ENCODE results near the gene AIF1L. TPM values are rescaled to one million over a fixed set of nuclear protein-coding genes. Genes with fewer than 3 reads are reported as not detected.

The AIF1L gene
- polyA plus RNA-seq, 3 donors, result not detected

GRCh38 chr9:131067625-131068024, 28.7 kb upstream of the AIF1L start:
- Histone ChIP-seq H4K20me1 (ENCODE audit: insufficient read depth, low read length) (no peaks in the 10 kb centered on the region), H3K36me3 (replicated peaks in 1 of 2; ENCODE audit: control insufficient read depth in 1 of 2, insufficient read depth in 2 of 2, low read length in 2 of 2) (no peaks in the 10 kb centered on the region), H3K27me3 (ENCODE audit: control insufficient read depth in 2 of 2, insufficient read depth in 2 of 2, low read length in 2 of 2) (no peaks in the 10 kb centered on the region), H3K4me2 (replicated peaks; ENCODE audit: extremely low read depth, low read length, poor library complexity, severe bottlenecking) (no peak overlapping the region), H3K27ac (ENCODE audit: low read depth in 1 of 2, low read length in 2 of 2) (no peak overlapping the region), H3K9ac (ENCODE audit: insufficient read depth, low read length, poor library complexity, severe bottlenecking) (no peak overlapping the region), H3K79me2 (ENCODE audit: insufficient read depth, low read length) (no peaks in the 10 kb centered on the region), H2AFZ (ENCODE audit: insufficient read depth, low read depth, low read length, poor library complexity, severe bottlenecking) (no peak overlapping the region), H3K4me1 (ENCODE audit: control insufficient read depth in 1 of 2, insufficient read depth in 2 of 2, low read length in 2 of 2) (no peaks in the 10 kb centered on the region), H3K4me3 (replicated peaks in 1 of 3; ENCODE audit: low read depth in 2 of 3, low read length in 3 of 3) (no peak overlapping the region), H3K9me3 (replicated peaks in 1 of 2; ENCODE audit: control insufficient read depth in 1 of 2, insufficient read depth in 1 of 2, low read length in 2 of 2) (no peaks in the 10 kb centered on the region)
- Mint-ChIP-seq H3K9me3 (no peaks in the 10 kb centered on the region), H3K27ac (no peak overlapping the region), H3K27me3 (ENCODE audit: low read depth in 3 of 3) (peaks cover 0 to 7% (median 4%) of the 10 kb centered on the region in 3 donors), H3K4me1 (no peaks in the 10 kb centered on the region), H3K4me3 (no peak overlapping the region), H3K36me3 (no peaks in the 10 kb centered on the region)
- intact Hi-C loops (cut with micrococcal nuclease), result no loop called here
- WGBS (ENCODE audit: insufficient coverage), result 87% methylated on average over 9 of the region's 9 CpGs
- TF ChIP-seq CTCF (IDR thresholded peaks at IDR 0.05), result no peak
- DNase-seq, result no peak

- Histone ChIP-seq H3K9me3 (replicated peaks in 1 of 2; ENCODE audit: control insufficient read depth in 1 of 2, insufficient read depth in 1 of 2, low read length in 2 of 2) (no peaks in the 10 kb centered on the region), H2AFZ (ENCODE audit: insufficient read depth, low read depth, low read length, poor library complexity, severe bottlenecking) (no peak overlapping the region), H3K4me3 (replicated peaks in 1 of 3; ENCODE audit: low read depth in 2 of 3, low read length in 3 of 3) (no peak overlapping the region), H3K27me3 (ENCODE audit: control insufficient read depth in 2 of 2, insufficient read depth in 2 of 2, low read length in 2 of 2) (no peaks in the 10 kb centered on the region), H3K27ac (ENCODE audit: low read depth in 1 of 2, low read length in 2 of 2) (no peak overlapping the region), H3K36me3 (replicated peaks in 1 of 2; ENCODE audit: control insufficient read depth in 1 of 2, insufficient read depth in 2 of 2, low read length in 2 of 2) (no peaks in the 10 kb centered on the region), H4K20me1 (ENCODE audit: insufficient read depth, low read length) (no peaks in the 10 kb centered on the region), H3K4me1 (ENCODE audit: control insufficient read depth in 1 of 2, insufficient read depth in 2 of 2, low read length in 2 of 2) (no peaks in the 10 kb centered on the region), H3K9ac (ENCODE audit: insufficient read depth, low read length, poor library complexity, severe bottlenecking) (no peak overlapping the region), H3K4me2 (replicated peaks; ENCODE audit: extremely low read depth, low read length, poor library complexity, severe bottlenecking) (no peak overlapping the region), H3K79me2 (ENCODE audit: insufficient read depth, low read length) (no peaks in the 10 kb centered on the region)
- Mint-ChIP-seq H3K36me3 (no peaks in the 10 kb centered on the region), H3K27me3 (ENCODE audit: low read depth in 3 of 3) (peaks cover 0 to 7% (median 4%) of the 10 kb centered on the region in 3 donors), H3K4me1 (no peaks in the 10 kb centered on the region), H3K4me3 (no peak overlapping the region), H3K27ac (no peak overlapping the region), H3K9me3 (no peaks in the 10 kb centered on the region)
- WGBS (ENCODE audit: insufficient coverage), result 81% methylated on average over 9 of the region's 14 CpGs
- no peak for DNase-seq
- TF ChIP-seq CTCF (IDR thresholded peaks at IDR 0.05), result no peak
- intact Hi-C loops (cut with micrococcal nuclease), result no loop called here
These were observed 28.1 kb upstream of the AIF1L start for GRCh38 chr9:131068076-131068816.
